HL-60 (cell line): Measurements from ENCODE around the gene TTC32.

Source experiments
- CTCF ChIP-seq: IDR thresholded peaks from one replicate; pipeline ENCODE4 v1.5.1; 2011; ENCODE audit warnings: low read length, control low read depth, inconsistent platforms; ENCODE audit not compliant: insufficient read depth
- GABPA ChIP-seq: IDR thresholded peaks from 2 replicates; pipeline ENCODE4 v1.6.1; 2012; ENCODE audit warnings: low read depth
- POLR2AphosphoS5 ChIP-seq: IDR thresholded peaks from 2 replicates; pipeline ENCODE4 v1.6.1; 2012; ENCODE audit warnings: low read depth
- REST ChIP-seq: IDR thresholded peaks from 2 replicates; pipeline ENCODE4 v1.6.1; 2012; ENCODE audit warnings: low read depth; ENCODE audit not compliant: insufficient replicate concordance

DNA sequence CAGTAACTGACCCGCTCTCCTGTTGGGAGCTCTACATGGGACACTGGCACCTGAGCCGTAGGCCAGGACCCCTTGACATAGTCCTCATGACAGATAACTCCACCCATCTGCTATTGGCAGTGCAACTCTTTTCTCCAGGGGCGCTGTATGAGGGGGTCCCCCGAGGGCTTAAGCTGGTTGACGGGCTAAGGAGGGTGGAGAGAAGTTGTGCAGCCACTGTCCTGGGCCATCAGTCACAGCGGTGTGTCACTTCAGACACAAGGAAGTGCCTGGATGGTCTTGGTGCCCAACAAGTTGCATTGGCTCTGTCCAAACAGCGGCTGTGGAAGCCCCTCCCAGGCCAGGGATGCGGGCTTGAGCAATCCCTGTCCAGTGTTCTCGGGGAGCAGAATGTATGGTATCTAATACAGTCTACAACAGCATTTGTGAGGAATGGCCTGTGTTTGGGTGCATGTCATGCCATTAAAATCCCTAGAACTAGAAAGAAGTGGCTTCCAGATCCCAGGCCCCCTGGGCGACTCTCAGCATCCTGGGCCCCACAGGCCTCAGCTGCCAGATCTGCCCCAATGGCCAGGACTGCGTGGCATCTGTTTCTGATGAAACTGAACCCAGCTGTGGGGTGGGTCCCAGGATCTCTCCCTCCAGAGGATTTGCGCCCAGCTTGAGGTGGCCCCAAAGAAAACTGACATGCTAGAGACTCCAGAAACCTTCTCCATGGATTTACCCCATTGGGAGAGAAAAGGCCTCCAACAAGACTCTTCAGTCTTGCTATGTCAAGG lies 23.3 kb downstream of the TTC32 start:
- TF ChIP-seq CTCF (no peak), POLR2AphosphoS5 (no peak), GABPA (no peak), REST (no peak)
